ENCODE results near the gene WDCP. TPM values are rescaled to one million over a fixed set of nuclear protein-coding genes. Genes with fewer than 3 reads are reported as not detected.
A peak's percentile ranks its signal among the peaks of the same experiment; 100 is the strongest.

The WDCP gene
- total RNA-seq, 6 experiments from 2014 or later = 12.0 to 19.4 (median 13.5) TPM

- no peak for DNase-seq
- Mint-ChIP-seq H3K27me3 (ENCODE audit: insufficient read depth) (no peaks in the 10 kb centered on the region; the same call in 1 of the 2 replicates), H3K4me3 (no peak overlapping the region), H3K9me3 (no peaks in the 10 kb centered on the region), H3K27ac (no peak overlapping the region), H3K4me1 (ENCODE audit: low read depth) (no peaks in the 10 kb centered on the region), H3K36me3 (ENCODE audit: low read depth) (no peaks in the 10 kb centered on the region)
- TF ChIP-seq CTCF (IDR thresholded peaks at IDR 0.05) = no peak
Measured at GRCh38 chr2:24054366-24055010, 7.3 kb upstream of the WDCP start.

GRCh38 chr2:24052951-24053350 lies 5.8 kb upstream of the WDCP start:
- Mint-ChIP-seq H3K4me1 (ENCODE audit: low read depth) (peaks cover 6% of the 10 kb centered on the region), H3K27me3 (ENCODE audit: insufficient read depth) (no peaks in the 10 kb centered on the region; the same call in 1 of the 2 replicates)
- TF ChIP-seq CTCF (IDR thresholded peaks at IDR 0.05) = no peak

GRCh38 chr2:24051833-24052232 lies 4.6 kb upstream of the WDCP start:
- Mint-ChIP-seq H3K4me3 (no peak overlapping the region), H3K27me3 (ENCODE audit: insufficient read depth) (no peaks in the 10 kb centered on the region; the same call in none of the 2 replicates)

More at GRCh38 chr2:24052951-24053350, 5.8 kb upstream of the WDCP start:
- H3K4me3 Mint-ChIP-seq = no peak overlapping the region
- no peaks in the 10 kb centered on the region for H3K36me3 Mint-ChIP-seq (ENCODE audit: low read depth)
- H3K27ac Mint-ChIP-seq = no peak overlapping the region
- no peak for DNase-seq
- H3K9me3 Mint-ChIP-seq = no peaks in the 10 kb centered on the region

GRCh38 chr2:24050041-24050979 lies 3.1 kb upstream of the WDCP start:
- no peaks in the 10 kb centered on the region; the same call in none of the 2 replicates for H3K27me3 Mint-ChIP-seq (ENCODE audit: insufficient read depth)
- H3K4me1 Mint-ChIP-seq (ENCODE audit: low read depth) = peaks cover 19% of the 10 kb centered on the region
- H3K36me3 Mint-ChIP-seq (ENCODE audit: low read depth) = no peaks in the 10 kb centered on the region
- H3K9me3 Mint-ChIP-seq = no peaks in the 10 kb centered on the region
- H3K27ac Mint-ChIP-seq = no peak overlapping the region
- no peak for DNase-seq
- TF ChIP-seq CTCF (IDR thresholded peaks at IDR 0.05) = no peak
- no peak overlapping the region for H3K4me3 Mint-ChIP-seq

More at GRCh38 chr2:24051833-24052232, 4.6 kb upstream of the WDCP start:
- H3K9me3 Mint-ChIP-seq = no peaks in the 10 kb centered on the region
- H3K27ac Mint-ChIP-seq = no peak overlapping the region
- no peak for TF ChIP-seq CTCF (IDR thresholded peaks at IDR 0.05)
- no peak for DNase-seq
- peaks cover 11% of the 10 kb centered on the region for H3K4me1 Mint-ChIP-seq (ENCODE audit: low read depth)
- H3K36me3 Mint-ChIP-seq (ENCODE audit: low read depth) = no peaks in the 10 kb centered on the region

- no peak for TF ChIP-seq CTCF (IDR thresholded peaks at IDR 0.05)
- DNase-seq = peak; percentile 22
- Mint-ChIP-seq H3K27ac (no peak within 1 kb of the TSS; the same call in 1 of the 2 replicates), H3K4me3 (no peak within 1 kb of the TSS), H3K27me3 (ENCODE audit: insufficient read depth) (no peaks in the 10 kb centered on the region; the same call in 1 of the 2 replicates), H3K36me3 (ENCODE audit: low read depth) (no peaks in the 10 kb centered on the region), H3K4me1 (ENCODE audit: low read depth) (peaks cover 26% of the 10 kb centered on the region), H3K9me3 (no peaks in the 10 kb centered on the region)
Measured at GRCh38 chr2:24049485-24050021, 2.4 kb upstream of the WDCP start, which contains the start of gene FKBP1B. Gene FKBP1B (plus strand): TSS chr2:24049741. CDS start chr2:24049850, 109 bp downstream.

Measured in HFFc6 (cell line).